HEK293 (cell line): ENCODE results near the gene TNFSF13.

Experiments
- IKZF3 ChIP-seq: fragments of 450-650 bp; IDR thresholded peaks from 2 replicates; pipeline ENCODE4 v1.5.0; 2018; ENCODE audit warnings: missing biosample characterization, mild to moderate bottlenecking, missing genetic modification characterization, moderate library complexity
- KLF10 ChIP-seq: fragments of 450-650 bp; IDR thresholded peaks from 2 replicates; pipeline ENCODE4 v1.5.1; 2018; ENCODE audit warnings: missing biosample characterization, mild to moderate bottlenecking, missing genetic modification characterization
- KLF9 ChIP-seq: fragments of 450-650 bp; formaldehyde crosslinking; IDR thresholded peaks from 2 replicates; pipeline ENCODE4 v1.5.1; 2016; ENCODE audit warnings: missing biosample characterization, missing genetic modification characterization, low read depth
- SP2 ChIP-seq: fragments of 450-650 bp; formaldehyde crosslinking; IDR thresholded peaks from 2 replicates; pipeline ENCODE4 v1.5.1; 2016; ENCODE audit warnings: missing biosample characterization, missing genetic modification characterization
- TRIM28 ChIP-seq: IDR thresholded peaks from 2 replicates; pipeline ENCODE4 v1.6.1; 2011; ENCODE audit warnings: low read length, control low read depth, borderline replicate concordance
- YY2 ChIP-seq: fragments of 450-650 bp; formaldehyde crosslinking; IDR thresholded peaks from 2 replicates; pipeline ENCODE4 v1.5.1; 2016; ENCODE audit warnings: missing biosample characterization, missing genetic modification characterization
- ZBTB48 ChIP-seq: fragments of 450-650 bp; formaldehyde crosslinking; IDR thresholded peaks from 2 replicates; pipeline ENCODE4 v1.5.1; 2016; ENCODE audit warnings: missing biosample characterization, missing genetic modification characterization
- ZIC2 ChIP-seq: fragments of 450-650 bp; formaldehyde crosslinking; IDR thresholded peaks from 2 replicates; pipeline ENCODE4 v1.5.1; 2016; ENCODE audit warnings: missing biosample characterization, missing genetic modification characterization
- ZNF10 ChIP-seq: fragments of 450-650 bp; formaldehyde crosslinking; IDR thresholded peaks from 2 replicates; pipeline ENCODE4 v1.5.1; 2017; ENCODE audit warnings: missing biosample characterization, missing genetic modification characterization
- ZNF2 ChIP-seq: fragments of 450-650 bp; formaldehyde crosslinking; IDR thresholded peaks from 2 replicates; pipeline ENCODE4 v1.5.1; 2016; ENCODE audit warnings: missing biosample characterization, missing genetic modification characterization
- ZNF274 ChIP-seq, 2 experiments: fragments of 200-500 bp in 1 of 2; fragments of 450-650 bp in 1 of 2; sonication (Bioruptor generic) in 1 of 2; formaldehyde crosslinking in 1 of 2; IDR thresholded peaks; 2 replicates each; pipeline versions ENCODE4 v1.5.1 to v1.6.1; 2014 to 2016; ENCODE audit warnings: borderline replicate concordance in 1 of 2, inconsistent platforms in 1 of 2, low read length in 1 of 2, missing biosample characterization in 1 of 2, missing genetic modification characterization in 1 of 2
- ZNF341 ChIP-seq: fragments of 450-650 bp; formaldehyde crosslinking; IDR thresholded peaks from 2 replicates; pipeline ENCODE4; 2016; ENCODE audit warnings: low read depth, missing biosample characterization, missing genetic modification characterization
- ZNF610 ChIP-seq: fragments of 450-650 bp; formaldehyde crosslinking; IDR thresholded peaks from 2 replicates; pipeline ENCODE4 v1.5.1; 2016; ENCODE audit warnings: missing biosample characterization, missing genetic modification characterization, borderline replicate concordance
- ZNF660 ChIP-seq: fragments of 450-650 bp; IDR thresholded peaks from 2 replicates; pipeline ENCODE4 v1.5.1; 2018; ENCODE audit warnings: missing biosample characterization, mild to moderate bottlenecking, missing genetic modification characterization
- ZNF664 ChIP-seq: fragments of 450-650 bp; formaldehyde crosslinking; IDR thresholded peaks from 2 replicates; pipeline ENCODE4 v1.5.1; 2016; ENCODE audit warnings: missing biosample characterization, missing genetic modification characterization
- ZNF701 ChIP-seq: fragments of 450-650 bp; formaldehyde crosslinking; IDR thresholded peaks from 2 replicates; pipeline ENCODE4 v1.5.1; 2016; ENCODE audit warnings: missing biosample characterization, missing genetic modification characterization
- ZNF776 ChIP-seq: fragments of 450-650 bp; formaldehyde crosslinking; IDR thresholded peaks from 2 replicates; pipeline ENCODE4 v1.5.0; 2017; ENCODE audit warnings: missing biosample characterization, missing genetic modification characterization, borderline replicate concordance
- TF ChIP-seq, protein P1 (sequence below): fragments of 450-650 bp; formaldehyde crosslinking; IDR thresholded peaks from 2 replicates; pipeline ENCODE4 v1.5.1; 2016; ENCODE audit warnings: missing biosample characterization, missing genetic modification characterization
- TF ChIP-seq, protein P2 (sequence below): fragments of 450-650 bp; formaldehyde crosslinking; conservative IDR thresholded peaks from 2 replicates; pipeline ENCODE4 v1.5.1; 2016; ENCODE audit warnings: low read depth, missing biosample characterization, missing genetic modification characterization
- TF ChIP-seq, protein P3 (sequence below): fragments of 450-650 bp; formaldehyde crosslinking; IDR thresholded peaks from 2 replicates; pipeline ENCODE4 v1.5.1; 2017; ENCODE audit warnings: missing biosample characterization, missing genetic modification characterization

Gene TNFSF13

DNA sequence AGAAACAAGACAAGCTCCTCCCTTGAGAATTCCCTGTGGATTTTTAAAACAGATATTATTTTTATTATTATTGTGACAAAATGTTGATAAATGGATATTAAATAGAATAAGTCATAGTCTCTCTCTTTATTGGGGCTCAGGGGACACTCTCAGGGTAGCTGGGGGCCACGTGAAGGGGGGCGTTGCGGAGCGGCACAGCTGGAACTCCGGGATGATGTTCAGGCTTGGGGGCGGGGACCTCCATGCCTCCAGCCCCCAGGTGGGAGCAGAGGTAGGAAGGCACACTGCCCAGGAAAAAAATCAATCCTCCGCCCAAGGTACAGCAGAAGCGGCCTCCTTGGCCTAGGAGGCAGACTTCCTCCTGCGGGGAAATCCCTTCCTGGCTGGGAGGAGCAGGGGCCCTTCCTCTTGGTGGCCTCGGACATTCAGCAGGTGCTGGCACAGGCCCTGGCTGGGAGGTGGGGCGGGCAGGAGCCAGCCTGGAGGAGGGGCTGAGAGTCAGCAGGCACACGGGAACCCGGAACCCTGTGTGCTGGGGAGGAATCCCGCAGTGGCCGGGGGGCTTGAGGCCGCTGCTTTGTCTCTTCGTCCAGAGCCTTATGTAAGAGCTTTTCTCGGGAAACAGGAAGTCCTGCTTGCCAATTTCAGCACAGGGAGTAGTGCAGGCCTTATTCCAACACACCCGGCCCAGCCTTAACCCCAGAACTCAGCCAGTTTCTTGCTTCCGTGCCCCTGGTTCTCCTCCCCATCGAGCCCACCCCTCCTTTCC lies 591 bp upstream of the TNFSF13 start (continued):
- TF ChIP-seq, protein P1, sequence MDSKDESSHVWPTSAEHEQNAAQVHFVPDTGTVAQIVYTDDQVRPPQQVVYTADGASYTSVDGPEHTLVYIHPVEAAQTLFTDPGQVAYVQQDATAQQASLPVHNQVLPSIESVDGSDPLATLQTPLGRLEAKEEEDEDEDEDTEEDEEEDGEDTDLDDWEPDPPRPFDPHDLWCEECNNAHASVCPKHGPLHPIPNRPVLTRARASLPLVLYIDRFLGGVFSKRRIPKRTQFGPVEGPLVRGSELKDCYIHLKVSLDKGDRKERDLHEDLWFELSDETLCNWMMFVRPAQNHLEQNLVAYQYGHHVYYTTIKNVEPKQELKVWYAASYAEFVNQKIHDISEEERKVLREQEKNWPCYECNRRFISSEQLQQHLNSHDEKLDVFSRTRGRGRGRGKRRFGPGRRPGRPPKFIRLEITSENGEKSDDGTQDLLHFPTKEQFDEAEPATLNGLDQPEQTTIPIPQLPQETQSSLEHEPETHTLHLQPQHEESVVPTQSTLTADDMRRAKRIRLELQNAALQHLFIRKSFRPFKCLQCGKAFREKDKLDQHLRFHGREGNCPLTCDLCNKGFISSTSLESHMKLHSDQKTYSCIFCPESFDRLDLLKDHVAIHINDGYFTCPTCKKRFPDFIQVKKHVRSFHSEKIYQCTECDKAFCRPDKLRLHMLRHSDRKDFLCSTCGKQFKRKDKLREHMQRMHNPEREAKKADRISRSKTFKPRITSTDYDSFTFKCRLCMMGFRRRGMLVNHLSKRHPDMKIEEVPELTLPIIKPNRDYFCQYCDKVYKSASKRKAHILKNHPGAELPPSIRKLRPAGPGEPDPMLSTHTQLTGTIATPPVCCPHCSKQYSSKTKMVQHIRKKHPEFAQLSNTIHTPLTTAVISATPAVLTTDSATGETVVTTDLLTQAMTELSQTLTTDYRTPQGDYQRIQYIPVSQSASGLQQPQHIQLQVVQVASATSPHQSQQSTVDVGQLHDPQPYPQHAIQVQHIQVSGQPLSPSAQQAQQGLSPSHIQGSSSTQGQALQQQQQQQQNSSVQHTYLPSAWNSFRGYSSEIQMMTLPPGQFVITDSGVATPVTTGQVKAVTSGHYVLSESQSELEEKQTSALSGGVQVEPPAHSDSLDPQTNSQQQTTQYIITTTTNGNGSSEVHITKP (tag by site-specific recombination) = 0 out of 2 replicates have a peak, but pooled peaks have one; percentile 27
- TF ChIP-seq SP2 (tag by site-specific recombination) = peak; percentile 66
- TF ChIP-seq ZNF274 (IDR thresholded peaks at IDR 0.05; ENCODE audit: low read length) = no peak
- no peak for TF ChIP-seq ZNF274 (tag by site-specific recombination; IDR thresholded peaks at IDR 0.05; ENCODE audit: borderline replicate concordance)
- no peak for TF ChIP-seq YY2 (tag by site-specific recombination)
- TF ChIP-seq KLF10 = no peak
- no peak for TF ChIP-seq ZNF664 (tag by site-specific recombination)
- TF ChIP-seq, protein P2, sequence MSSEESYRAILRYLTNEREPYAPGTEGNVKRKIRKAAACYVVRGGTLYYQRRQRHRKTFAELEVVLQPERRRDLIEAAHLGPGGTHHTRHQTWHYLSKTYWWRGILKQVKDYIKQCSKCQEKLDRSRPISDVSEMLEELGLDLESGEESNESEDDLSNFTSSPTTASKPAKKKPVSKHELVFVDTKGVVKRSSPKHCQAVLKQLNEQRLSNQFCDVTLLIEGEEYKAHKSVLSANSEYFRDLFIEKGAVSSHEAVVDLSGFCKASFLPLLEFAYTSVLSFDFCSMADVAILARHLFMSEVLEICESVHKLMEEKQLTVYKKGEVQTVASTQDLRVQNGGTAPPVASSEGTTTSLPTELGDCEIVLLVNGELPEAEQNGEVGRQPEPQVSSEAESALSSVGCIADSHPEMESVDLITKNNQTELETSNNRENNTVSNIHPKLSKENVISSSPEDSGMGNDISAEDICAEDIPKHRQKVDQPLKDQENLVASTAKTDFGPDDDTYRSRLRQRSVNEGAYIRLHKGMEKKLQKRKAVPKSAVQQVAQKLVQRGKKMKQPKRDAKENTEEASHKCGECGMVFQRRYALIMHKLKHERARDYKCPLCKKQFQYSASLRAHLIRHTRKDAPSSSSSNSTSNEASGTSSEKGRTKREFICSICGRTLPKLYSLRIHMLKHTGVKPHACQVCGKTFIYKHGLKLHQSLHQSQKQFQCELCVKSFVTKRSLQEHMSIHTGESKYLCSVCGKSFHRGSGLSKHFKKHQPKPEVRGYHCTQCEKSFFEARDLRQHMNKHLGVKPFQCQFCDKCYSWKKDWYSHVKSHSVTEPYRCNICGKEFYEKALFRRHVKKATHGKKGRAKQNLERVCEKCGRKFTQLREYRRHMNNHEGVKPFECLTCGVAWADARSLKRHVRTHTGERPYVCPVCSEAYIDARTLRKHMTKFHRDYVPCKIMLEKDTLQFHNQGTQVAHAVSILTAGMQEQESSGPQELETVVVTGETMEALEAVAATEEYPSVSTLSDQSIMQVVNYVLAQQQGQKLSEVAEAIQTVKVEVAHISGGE (tag by site-specific recombination) = no peak
- TF ChIP-seq ZNF341 (tag by site-specific recombination) = peak; percentile 68
- TF ChIP-seq ZNF610 (tag by site-specific recombination) = peak; percentile 47; the same call in 1 of the 2 replicates
- TF ChIP-seq KLF9 (tag by site-specific recombination) = no peak
- no peak for TF ChIP-seq TRIM28
- TF ChIP-seq ZNF776 (tag by site-specific recombination) = no peak
- peak; percentile 60 for TF ChIP-seq ZIC2 (tag by site-specific recombination)
- no peak for TF ChIP-seq ZNF2 (tag by site-specific recombination)
- 0 out of 2 replicates have a peak, but pooled peaks have one; percentile 15 for TF ChIP-seq IKZF3
- peak; percentile 99 for TF ChIP-seq ZNF10
- no peak for TF ChIP-seq ZNF701
- TF ChIP-seq ZBTB48 (tag by site-specific recombination) = no peak
- TF ChIP-seq, protein P3, sequence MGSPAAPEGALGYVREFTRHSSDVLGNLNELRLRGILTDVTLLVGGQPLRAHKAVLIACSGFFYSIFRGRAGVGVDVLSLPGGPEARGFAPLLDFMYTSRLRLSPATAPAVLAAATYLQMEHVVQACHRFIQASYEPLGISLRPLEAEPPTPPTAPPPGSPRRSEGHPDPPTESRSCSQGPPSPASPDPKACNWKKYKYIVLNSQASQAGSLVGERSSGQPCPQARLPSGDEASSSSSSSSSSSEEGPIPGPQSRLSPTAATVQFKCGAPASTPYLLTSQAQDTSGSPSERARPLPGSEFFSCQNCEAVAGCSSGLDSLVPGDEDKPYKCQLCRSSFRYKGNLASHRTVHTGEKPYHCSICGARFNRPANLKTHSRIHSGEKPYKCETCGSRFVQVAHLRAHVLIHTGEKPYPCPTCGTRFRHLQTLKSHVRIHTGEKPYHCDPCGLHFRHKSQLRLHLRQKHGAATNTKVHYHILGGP (tag by site-specific recombination) = no peak
- TF ChIP-seq ZNF660 = no peak
